ENCODE results near the gene INPPL1. TPM values are rescaled to one million over a fixed set of nuclear protein-coding genes. Genes with fewer than 3 reads are reported as not detected.

INPPL1 gene
- total RNA-seq, 1 donor from 2014 or later: 69.2 TPM

GRCh38 chr11:72223615-72224563 lies 678 bp upstream of the INPPL1 start:
- Histone ChIP-seq H3K27ac (peak overlapping the region; percentile 97), H3K27me3 (no peaks in the 10 kb centered on the region), H3K36me3 (peaks cover 0 to 4% of the 10 kb centered on the region in 2 donors), H3K9me3 (no peaks in the 10 kb centered on the region), H3K4me1 (peaks cover 31% of the 10 kb centered on the region), H3K4me3 (peak overlapping the region; percentile 89 to 94)
- intact Hi-C loops (cut with DNase I): no loop called here
- peak in 1 of 2 donors; percentile 87 for DNase-seq (ENCODE audit: extremely low spot score in 2 of 2)
- peak in 1 of 2 donors; percentile 71 for TF ChIP-seq POLR2AphosphoS5 (IDR thresholded peaks at IDR 0.05; ENCODE audit: insufficient read depth in 1 of 2, low read depth in 1 of 2)
- TF ChIP-seq, protein P1, sequence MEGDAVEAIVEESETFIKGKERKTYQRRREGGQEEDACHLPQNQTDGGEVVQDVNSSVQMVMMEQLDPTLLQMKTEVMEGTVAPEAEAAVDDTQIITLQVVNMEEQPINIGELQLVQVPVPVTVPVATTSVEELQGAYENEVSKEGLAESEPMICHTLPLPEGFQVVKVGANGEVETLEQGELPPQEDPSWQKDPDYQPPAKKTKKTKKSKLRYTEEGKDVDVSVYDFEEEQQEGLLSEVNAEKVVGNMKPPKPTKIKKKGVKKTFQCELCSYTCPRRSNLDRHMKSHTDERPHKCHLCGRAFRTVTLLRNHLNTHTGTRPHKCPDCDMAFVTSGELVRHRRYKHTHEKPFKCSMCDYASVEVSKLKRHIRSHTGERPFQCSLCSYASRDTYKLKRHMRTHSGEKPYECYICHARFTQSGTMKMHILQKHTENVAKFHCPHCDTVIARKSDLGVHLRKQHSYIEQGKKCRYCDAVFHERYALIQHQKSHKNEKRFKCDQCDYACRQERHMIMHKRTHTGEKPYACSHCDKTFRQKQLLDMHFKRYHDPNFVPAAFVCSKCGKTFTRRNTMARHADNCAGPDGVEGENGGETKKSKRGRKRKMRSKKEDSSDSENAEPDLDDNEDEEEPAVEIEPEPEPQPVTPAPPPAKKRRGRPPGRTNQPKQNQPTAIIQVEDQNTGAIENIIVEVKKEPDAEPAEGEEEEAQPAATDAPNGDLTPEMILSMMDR (IDR thresholded peaks at IDR 0.05): no peak
- peak in 1 of 2 donors; percentile 3 for TF ChIP-seq POLR2A (IDR thresholded peaks at IDR 0.05)

DNA sequence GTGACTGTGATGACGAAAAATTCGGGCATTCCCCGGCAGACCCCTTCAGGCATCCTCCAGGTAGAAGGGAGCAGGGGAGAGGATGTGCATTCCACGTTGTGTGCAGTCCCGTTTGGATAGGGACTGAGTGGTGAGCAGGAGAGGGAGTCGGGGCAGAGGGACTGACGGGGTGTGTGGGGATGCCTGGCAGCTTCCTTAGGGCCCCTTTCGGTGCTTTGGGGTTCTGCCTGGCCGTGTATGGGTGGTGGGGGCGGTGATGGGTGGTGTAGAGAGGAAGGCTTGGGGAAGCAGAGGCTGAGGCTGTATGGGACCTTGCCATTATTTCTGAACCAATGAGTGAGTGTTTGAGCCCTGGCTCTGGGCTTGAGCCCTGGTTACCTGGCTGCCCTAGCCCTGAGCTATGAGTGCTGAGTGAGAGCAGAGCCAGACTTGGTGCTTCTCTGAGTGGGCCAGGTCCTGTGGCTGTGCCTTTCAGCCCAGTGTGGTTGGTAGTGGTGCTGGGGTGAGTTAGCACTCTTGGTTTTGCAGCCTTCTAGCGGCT lies 914 bp downstream of the INPPL1 start:
- intact Hi-C loops (cut with DNase I): no loop called here
- TF ChIP-seq, protein P1 (IDR thresholded peaks at IDR 0.05): no peak
- no peak for TF ChIP-seq POLR2A (IDR thresholded peaks at IDR 0.05)
- TF ChIP-seq POLR2AphosphoS5 (IDR thresholded peaks at IDR 0.05; ENCODE audit: insufficient read depth in 1 of 2, low read depth in 1 of 2): no peak
- H3K27ac ChIP-seq: peak overlapping the region; percentile 97
- H3K4me3 ChIP-seq: peak overlapping the region; percentile 89 to 94
- H3K9me3 ChIP-seq: no peaks in the 10 kb centered on the region
- H3K36me3 ChIP-seq: peaks cover 0 to 20% of the 10 kb centered on the region in 2 donors
- no peaks in the 10 kb centered on the region for H3K27me3 ChIP-seq
- DNase-seq (ENCODE audit: extremely low spot score in 2 of 2): peak in 1 of 2 donors; percentile 83
- peaks cover 31% of the 10 kb centered on the region for H3K4me1 ChIP-seq

GRCh38 chr11:72226701-72227100 lies 2.1 kb downstream of the INPPL1 start:
- Histone ChIP-seq H3K9me3 (no peaks in the 10 kb centered on the region), H3K4me1 (peaks cover 31% of the 10 kb centered on the region), H3K36me3 (peaks cover 0 to 32% of the 10 kb centered on the region in 2 donors), H3K27me3 (no peaks in the 10 kb centered on the region), H3K27ac (no peak overlapping the region), H3K4me3 (no peak overlapping the region)
- intact Hi-C loops (cut with DNase I): no loop called here
- DNase-seq (ENCODE audit: extremely low spot score in 2 of 2): peak in 1 of 2 donors; percentile 75
- TF ChIP-seq, protein P1 (IDR thresholded peaks at IDR 0.05): no peak
- TF ChIP-seq POLR2AphosphoS5 (IDR thresholded peaks at IDR 0.05; ENCODE audit: insufficient read depth in 1 of 2, low read depth in 1 of 2) (no peak), POLR2A (IDR thresholded peaks at IDR 0.05) (no peak)

DNA sequence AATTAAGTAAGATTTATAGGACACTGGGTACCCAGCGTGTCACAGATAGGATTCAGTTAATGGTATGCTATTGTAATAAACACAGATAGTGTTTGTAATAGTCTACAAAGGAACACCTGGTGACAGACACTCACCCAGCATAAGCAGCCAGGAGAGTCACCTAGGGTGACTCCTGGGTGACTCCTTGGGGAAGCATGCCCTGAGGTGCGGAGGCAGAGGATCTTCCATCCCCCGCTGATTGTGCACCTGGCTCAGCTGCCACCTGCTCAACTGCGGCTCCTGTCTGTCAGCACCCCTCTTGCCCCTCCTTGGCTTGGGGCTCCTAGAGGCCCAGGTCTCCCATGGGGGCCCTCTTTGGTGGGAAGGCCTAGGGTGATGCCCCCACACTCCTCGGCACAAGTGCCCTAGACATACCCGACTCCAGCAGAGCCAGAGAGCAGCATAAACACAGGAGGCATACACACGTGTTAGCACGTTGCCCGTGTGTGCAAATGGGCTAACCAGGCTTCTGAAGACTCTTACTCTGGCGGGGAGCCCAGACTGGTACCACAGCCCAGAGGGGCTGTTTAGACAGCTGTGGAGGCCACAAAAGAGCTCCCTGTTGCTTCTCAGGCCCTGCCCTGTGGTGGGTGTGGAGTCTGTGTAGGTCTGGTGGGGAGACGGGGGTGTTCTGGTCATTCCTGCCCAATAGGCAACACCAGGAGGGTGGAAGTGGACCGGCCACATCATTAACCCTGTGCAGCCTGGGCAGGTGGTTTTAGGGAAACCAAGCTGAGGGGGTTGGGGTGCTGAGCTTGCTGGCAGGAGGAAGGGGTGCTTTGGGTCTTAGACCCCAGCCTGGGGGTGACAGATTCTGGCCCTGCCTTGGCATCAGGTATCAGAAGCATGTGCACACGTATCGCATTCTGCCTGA lies 3.0 kb downstream of the INPPL1 start:
- H3K4me3 ChIP-seq: no peak overlapping the region

More for the DNA sequence above, 3.0 kb downstream of the INPPL1 start:
- Histone ChIP-seq H3K36me3 (peaks cover 0 to 39% of the 10 kb centered on the region in 2 donors), H3K4me1 (peaks cover 25% of the 10 kb centered on the region), H3K9me3 (no peaks in the 10 kb centered on the region), H3K27me3 (no peaks in the 10 kb centered on the region), H3K27ac (no peak overlapping the region)
- peak in 1 of 2 donors; percentile 83 for DNase-seq (ENCODE audit: extremely low spot score in 2 of 2)
- TF ChIP-seq, protein P1 (IDR thresholded peaks at IDR 0.05): no peak
- TF ChIP-seq POLR2AphosphoS5 (IDR thresholded peaks at IDR 0.05; ENCODE audit: insufficient read depth in 1 of 2, low read depth in 1 of 2): no peak
- no peak for TF ChIP-seq POLR2A (IDR thresholded peaks at IDR 0.05)
- intact Hi-C loops (cut with DNase I): no loop called here

Data from vagina (tissue), 2 donors.